ENCODE results near the gene CHCHD3.

Gene CHCHD3

DNA sequence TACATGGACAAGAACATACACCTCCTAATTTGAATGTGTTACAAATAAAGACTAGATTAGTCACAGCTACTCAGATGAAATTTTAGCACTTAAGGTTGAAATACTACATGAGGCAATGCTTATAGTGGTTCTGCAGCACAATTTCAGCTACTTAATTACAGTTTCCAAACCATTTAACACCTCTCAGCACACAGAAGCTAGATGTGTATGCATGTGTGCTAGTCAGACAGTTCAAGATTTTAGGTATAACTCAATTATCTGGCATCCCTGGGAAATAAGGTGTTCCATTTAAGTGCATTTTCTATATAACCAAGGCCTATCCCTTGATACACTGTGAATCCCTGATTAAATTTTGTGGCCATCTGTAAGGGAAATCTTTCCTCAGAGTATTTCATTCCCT is 141.8 kb downstream of the CHCHD3 start:
- Histone ChIP-seq H3K36me3 (no peaks in the 10 kb centered on the region), H3K27ac (no peak overlapping the region), H3K4me3 (ENCODE audit: low read depth, low read length) (no peak overlapping the region), H3K27me3 (ENCODE audit: insufficient read depth, low read depth, severe bottlenecking) (no peaks in the 10 kb centered on the region), H3K9me3 (ENCODE audit: severe bottlenecking) (no peaks in the 10 kb centered on the region)
- TF ChIP-seq, protein P1, sequence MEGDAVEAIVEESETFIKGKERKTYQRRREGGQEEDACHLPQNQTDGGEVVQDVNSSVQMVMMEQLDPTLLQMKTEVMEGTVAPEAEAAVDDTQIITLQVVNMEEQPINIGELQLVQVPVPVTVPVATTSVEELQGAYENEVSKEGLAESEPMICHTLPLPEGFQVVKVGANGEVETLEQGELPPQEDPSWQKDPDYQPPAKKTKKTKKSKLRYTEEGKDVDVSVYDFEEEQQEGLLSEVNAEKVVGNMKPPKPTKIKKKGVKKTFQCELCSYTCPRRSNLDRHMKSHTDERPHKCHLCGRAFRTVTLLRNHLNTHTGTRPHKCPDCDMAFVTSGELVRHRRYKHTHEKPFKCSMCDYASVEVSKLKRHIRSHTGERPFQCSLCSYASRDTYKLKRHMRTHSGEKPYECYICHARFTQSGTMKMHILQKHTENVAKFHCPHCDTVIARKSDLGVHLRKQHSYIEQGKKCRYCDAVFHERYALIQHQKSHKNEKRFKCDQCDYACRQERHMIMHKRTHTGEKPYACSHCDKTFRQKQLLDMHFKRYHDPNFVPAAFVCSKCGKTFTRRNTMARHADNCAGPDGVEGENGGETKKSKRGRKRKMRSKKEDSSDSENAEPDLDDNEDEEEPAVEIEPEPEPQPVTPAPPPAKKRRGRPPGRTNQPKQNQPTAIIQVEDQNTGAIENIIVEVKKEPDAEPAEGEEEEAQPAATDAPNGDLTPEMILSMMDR (IDR thresholded peaks at IDR 0.05; ENCODE audit: low read depth, low read length), result no peak
- no peak for DNase-seq

DNA sequence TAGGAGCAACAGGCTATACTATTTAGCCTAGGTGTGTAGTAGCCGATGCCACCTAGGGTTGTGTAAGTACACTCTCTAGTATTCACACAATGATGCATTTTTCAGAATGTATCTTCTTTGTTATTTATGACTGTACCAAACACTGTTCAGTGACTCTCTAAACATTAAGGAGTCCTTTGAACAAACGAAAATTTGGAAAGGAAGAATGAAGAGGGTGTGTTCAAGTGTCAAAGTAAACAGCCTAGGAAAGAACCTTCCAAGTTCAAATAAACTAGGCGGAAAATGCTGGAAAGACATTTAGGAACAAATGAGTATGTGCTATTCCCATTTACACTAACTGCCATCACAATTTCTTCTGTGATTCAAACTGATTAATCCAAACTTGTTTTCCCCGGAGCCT is 142.4 kb downstream of the CHCHD3 start:
- TF ChIP-seq, protein P1 (IDR thresholded peaks at IDR 0.05; ENCODE audit: low read depth, low read length), result no peak
- Histone ChIP-seq H3K9me3 (ENCODE audit: severe bottlenecking) (no peaks in the 10 kb centered on the region), H3K4me3 (ENCODE audit: low read depth, low read length) (no peak overlapping the region), H3K27me3 (ENCODE audit: insufficient read depth, low read depth, severe bottlenecking) (no peaks in the 10 kb centered on the region), H3K36me3 (no peaks in the 10 kb centered on the region), H3K27ac (no peak overlapping the region)
- DNase-seq, result no peak

DNA sequence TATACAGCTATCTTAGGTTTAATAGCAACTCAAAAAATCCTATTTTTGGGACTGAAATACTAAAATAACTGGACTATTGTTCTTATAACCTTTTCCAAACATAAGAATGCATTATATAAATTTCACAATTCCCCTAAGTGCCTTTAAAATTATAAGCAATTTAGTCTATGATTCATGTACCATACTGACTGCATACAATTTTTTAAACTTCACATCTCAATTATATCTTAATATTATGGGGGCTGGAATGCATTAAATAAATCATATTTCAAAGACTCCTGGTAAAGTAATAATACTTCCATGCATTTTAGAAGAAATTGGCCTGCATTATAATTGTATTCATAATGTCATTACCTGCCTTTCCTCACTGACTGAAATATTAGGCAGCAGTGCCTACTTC is 144.6 kb downstream of the CHCHD3 start:
- no peak overlapping the region for H3K4me3 ChIP-seq (ENCODE audit: low read depth, low read length)
- no peak overlapping the region for H3K27ac ChIP-seq
- H3K36me3 ChIP-seq, result no peaks in the 10 kb centered on the region
- no peaks in the 10 kb centered on the region for H3K9me3 ChIP-seq (ENCODE audit: severe bottlenecking)
- no peak for DNase-seq
- H3K27me3 ChIP-seq (ENCODE audit: insufficient read depth, low read depth, severe bottlenecking), result no peaks in the 10 kb centered on the region
- TF ChIP-seq, protein P1 (IDR thresholded peaks at IDR 0.05; ENCODE audit: low read depth, low read length), result no peak

DNA sequence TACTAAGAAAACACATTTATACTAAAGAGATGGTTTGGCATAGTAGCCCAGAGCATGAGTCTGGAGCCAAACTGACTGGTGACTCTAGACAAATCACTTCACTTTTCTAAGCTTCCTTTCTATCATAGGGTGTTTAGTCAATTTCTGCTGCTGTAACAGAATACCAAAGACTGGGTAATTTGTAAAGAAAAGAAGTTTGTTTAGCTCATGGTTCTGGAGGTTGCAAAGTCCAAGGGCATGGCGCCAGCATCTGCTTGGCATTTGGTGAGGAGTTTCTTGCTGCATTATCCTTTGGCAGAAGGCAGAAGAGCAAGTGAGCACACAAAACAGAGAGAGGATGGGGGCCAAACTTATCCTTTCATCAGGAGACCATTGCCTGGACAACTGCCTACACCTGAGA is 146.3 kb downstream of the CHCHD3 start:
- Histone ChIP-seq H3K4me3 (ENCODE audit: low read depth, low read length) (no peak overlapping the region), H3K27ac (no peak overlapping the region), H3K36me3 (no peaks in the 10 kb centered on the region), H3K27me3 (ENCODE audit: insufficient read depth, low read depth, severe bottlenecking) (no peaks in the 10 kb centered on the region), H3K9me3 (ENCODE audit: severe bottlenecking) (no peaks in the 10 kb centered on the region)
- TF ChIP-seq, protein P1 (IDR thresholded peaks at IDR 0.05; ENCODE audit: low read depth, low read length), result no peak
- no peak for DNase-seq

DNA sequence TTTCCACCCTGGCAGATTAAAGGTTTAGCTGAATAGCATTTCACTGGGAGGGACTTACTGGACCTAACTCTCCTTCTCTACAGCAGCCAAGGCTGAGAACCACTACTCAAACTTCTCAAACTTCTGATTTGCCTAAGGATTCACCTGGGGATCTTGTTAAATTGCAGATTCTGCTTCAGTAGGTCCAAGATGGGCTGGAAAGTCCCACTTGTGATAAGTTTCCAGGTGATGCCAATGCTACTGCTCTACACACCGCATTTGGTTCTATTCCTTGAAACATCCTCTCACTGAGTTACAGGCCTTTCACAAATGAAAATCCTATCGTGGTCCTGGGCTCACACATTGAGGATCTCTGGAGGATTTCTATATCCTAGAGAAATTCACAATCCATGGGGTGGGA is 147.9 kb downstream of the CHCHD3 start:
- Histone ChIP-seq H3K4me3 (ENCODE audit: low read depth, low read length) (no peak overlapping the region), H3K27ac (no peak overlapping the region), H3K9me3 (ENCODE audit: severe bottlenecking) (no peaks in the 10 kb centered on the region), H3K27me3 (ENCODE audit: insufficient read depth, low read depth, severe bottlenecking) (no peaks in the 10 kb centered on the region), H3K36me3 (no peaks in the 10 kb centered on the region)
- TF ChIP-seq, protein P1 (IDR thresholded peaks at IDR 0.05; ENCODE audit: low read depth, low read length), result no peak
- no peak for DNase-seq

DNA sequence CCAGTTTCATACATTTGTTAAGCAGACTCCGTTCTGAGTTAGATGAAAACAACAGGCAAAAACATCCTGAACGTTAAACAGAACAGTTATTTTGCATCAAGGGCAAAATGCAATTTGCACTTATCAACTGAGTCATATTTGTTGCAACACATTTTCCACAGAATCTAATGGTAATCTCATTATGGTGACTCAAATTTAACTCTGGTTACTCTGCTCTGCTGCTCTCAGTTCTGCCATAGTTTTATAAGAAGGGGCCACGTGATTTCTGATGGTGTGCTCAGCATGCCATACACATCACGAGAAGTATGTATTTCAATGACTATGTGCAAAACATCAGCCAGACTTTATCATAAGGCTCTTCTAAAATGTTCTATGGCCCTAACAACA is 148.8 kb downstream of the CHCHD3 start:
- Histone ChIP-seq H3K27me3 (ENCODE audit: insufficient read depth, low read depth, severe bottlenecking) (no peaks in the 10 kb centered on the region), H3K27ac (no peak overlapping the region)
- DNase-seq, result no peak

More for the DNA sequence above, 148.8 kb downstream of the CHCHD3 start:
- Histone ChIP-seq H3K36me3 (no peaks in the 10 kb centered on the region), H3K4me3 (ENCODE audit: low read depth, low read length) (no peak overlapping the region), H3K9me3 (ENCODE audit: severe bottlenecking) (no peaks in the 10 kb centered on the region)
- TF ChIP-seq, protein P1 (IDR thresholded peaks at IDR 0.05; ENCODE audit: low read depth, low read length), result no peak
